ENCODE data around the gene CDH18. TPM values are rescaled to one million over a fixed set of nuclear protein-coding genes. Genes with fewer than 3 reads are reported as not detected.

CDH18 gene
- total RNA-seq, 2 experiments from 2014 or later: not detected

GRCh38 chr5:19802686-19803085, 185.3 kb downstream of the CDH18 start:
- no peak overlapping the region for H3K4me2 ChIP-seq (ENCODE audit: low read length)
- TF ChIP-seq, protein P1, sequence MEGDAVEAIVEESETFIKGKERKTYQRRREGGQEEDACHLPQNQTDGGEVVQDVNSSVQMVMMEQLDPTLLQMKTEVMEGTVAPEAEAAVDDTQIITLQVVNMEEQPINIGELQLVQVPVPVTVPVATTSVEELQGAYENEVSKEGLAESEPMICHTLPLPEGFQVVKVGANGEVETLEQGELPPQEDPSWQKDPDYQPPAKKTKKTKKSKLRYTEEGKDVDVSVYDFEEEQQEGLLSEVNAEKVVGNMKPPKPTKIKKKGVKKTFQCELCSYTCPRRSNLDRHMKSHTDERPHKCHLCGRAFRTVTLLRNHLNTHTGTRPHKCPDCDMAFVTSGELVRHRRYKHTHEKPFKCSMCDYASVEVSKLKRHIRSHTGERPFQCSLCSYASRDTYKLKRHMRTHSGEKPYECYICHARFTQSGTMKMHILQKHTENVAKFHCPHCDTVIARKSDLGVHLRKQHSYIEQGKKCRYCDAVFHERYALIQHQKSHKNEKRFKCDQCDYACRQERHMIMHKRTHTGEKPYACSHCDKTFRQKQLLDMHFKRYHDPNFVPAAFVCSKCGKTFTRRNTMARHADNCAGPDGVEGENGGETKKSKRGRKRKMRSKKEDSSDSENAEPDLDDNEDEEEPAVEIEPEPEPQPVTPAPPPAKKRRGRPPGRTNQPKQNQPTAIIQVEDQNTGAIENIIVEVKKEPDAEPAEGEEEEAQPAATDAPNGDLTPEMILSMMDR (conservative IDR thresholded peaks at IDR 0.05; ENCODE audit: low read length): no peak
- no peak for TF ChIP-seq EZH2phosphoT487 (IDR thresholded peaks at IDR 0.05; ENCODE audit: borderline replicate concordance, low read depth, low read length)
- no peak overlapping the region for H3K27ac ChIP-seq (ENCODE audit: low read depth, low read length, poor library complexity, severe bottlenecking)
- no peaks in the 10 kb centered on the region for H3K79me2 ChIP-seq (ENCODE audit: insufficient read depth, low read depth, low read length)
- intact Hi-C loops (cut with micrococcal nuclease; ENCODE audit: unreplicated experiment): no loop called here
- no peak for DNase-seq (ENCODE audit: low spot score)
- H3K4me3 ChIP-seq (ENCODE audit: low read depth, low read length, poor library complexity, severe bottlenecking): no peak overlapping the region
- H3K9me3 ChIP-seq (ENCODE audit: low read length): no peaks in the 10 kb centered on the region
- H2AFZ ChIP-seq (ENCODE audit: low read length): no peak overlapping the region
- no peaks in the 10 kb centered on the region for H3K4me1 ChIP-seq (ENCODE audit: insufficient read depth, low read length, poor library complexity, severe bottlenecking)
- ChIA-PET CTCF (ENCODE audit: unreplicated experiment) (no interaction called here), POLR2A (no interaction called here)
- no peaks in the 10 kb centered on the region for H4K20me1 ChIP-seq (ENCODE audit: insufficient read depth, low read length)
- no TSS peak for BruUV-seq (replicated peaks)
- H3K9me2 ChIP-seq (ENCODE audit: insufficient read depth, low read length): no peaks in the 10 kb centered on the region
- no peaks in the 10 kb centered on the region for H3K36me3 ChIP-seq (ENCODE audit: insufficient read depth, low read length)

DNA sequence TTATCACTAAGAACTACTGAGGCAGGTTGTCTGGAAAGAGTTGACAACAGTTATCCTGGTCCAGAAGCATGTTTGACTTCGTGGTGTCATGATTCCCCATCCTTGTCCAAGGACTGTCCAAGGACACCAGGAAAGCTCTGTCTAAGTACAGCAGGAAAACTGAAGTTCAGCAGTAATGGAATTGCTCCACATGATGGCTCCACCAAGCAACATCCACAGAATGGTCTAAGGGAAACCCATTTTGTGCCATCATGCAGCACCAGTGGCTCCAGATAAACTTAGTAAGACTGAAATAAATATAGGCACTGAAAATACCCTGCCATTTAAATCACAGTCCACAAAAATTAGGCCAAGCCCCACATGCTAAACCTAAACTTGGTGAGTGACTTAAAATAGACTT, 192.8 kb downstream of the CDH18 start:
- DNase-seq (ENCODE audit: low spot score): no peak
- no peaks in the 10 kb centered on the region for H3K79me2 ChIP-seq (ENCODE audit: insufficient read depth, low read depth, low read length)
- POLR2A ChIA-PET: no interaction called here
- no peaks in the 10 kb centered on the region for H3K36me3 ChIP-seq (ENCODE audit: insufficient read depth, low read length)
- H3K4me3 ChIP-seq (ENCODE audit: low read depth, low read length, poor library complexity, severe bottlenecking): no peak overlapping the region
- no peak overlapping the region for H3K4me2 ChIP-seq (ENCODE audit: low read length)
- no peaks in the 10 kb centered on the region for H3K9me2 ChIP-seq (ENCODE audit: insufficient read depth, low read length)
- CTCF ChIA-PET (ENCODE audit: unreplicated experiment): no interaction called here
- TF ChIP-seq EZH2phosphoT487 (IDR thresholded peaks at IDR 0.05; ENCODE audit: borderline replicate concordance, low read depth, low read length): no peak
- TF ChIP-seq, protein P1 (conservative IDR thresholded peaks at IDR 0.05; ENCODE audit: low read length): no peak
- no peak overlapping the region for H3K27ac ChIP-seq (ENCODE audit: low read depth, low read length, poor library complexity, severe bottlenecking)
- no peaks in the 10 kb centered on the region for H4K20me1 ChIP-seq (ENCODE audit: insufficient read depth, low read length)
- no peaks in the 10 kb centered on the region for H3K9me3 ChIP-seq (ENCODE audit: low read length)
- no peak overlapping the region for H2AFZ ChIP-seq (ENCODE audit: low read length)
- intact Hi-C loops (cut with micrococcal nuclease; ENCODE audit: unreplicated experiment): no loop called here
- H3K4me1 ChIP-seq (ENCODE audit: insufficient read depth, low read length, poor library complexity, severe bottlenecking): no peaks in the 10 kb centered on the region
- no TSS peak for BruUV-seq (replicated peaks)

GRCh38 chr5:19790829-19791466, 197.1 kb downstream of the CDH18 start:
- CTCF ChIA-PET (ENCODE audit: unreplicated experiment): no interaction called here

More at GRCh38 chr5:19790829-19791466, 197.1 kb downstream of the CDH18 start:
- Histone ChIP-seq H3K9me2 (ENCODE audit: insufficient read depth, low read length) (no peaks in the 10 kb centered on the region), H3K4me3 (ENCODE audit: low read depth, low read length, poor library complexity, severe bottlenecking) (no peak overlapping the region), H3K36me3 (ENCODE audit: insufficient read depth, low read length) (no peaks in the 10 kb centered on the region), H3K4me2 (ENCODE audit: low read length) (no peak overlapping the region), H4K20me1 (ENCODE audit: insufficient read depth, low read length) (no peaks in the 10 kb centered on the region), H3K79me2 (ENCODE audit: insufficient read depth, low read depth, low read length) (no peaks in the 10 kb centered on the region), H2AFZ (ENCODE audit: low read length) (no peak overlapping the region), H3K9me3 (ENCODE audit: low read length) (no peaks in the 10 kb centered on the region), H3K4me1 (ENCODE audit: insufficient read depth, low read length, poor library complexity, severe bottlenecking) (no peaks in the 10 kb centered on the region), H3K27ac (ENCODE audit: low read depth, low read length, poor library complexity, severe bottlenecking) (no peak overlapping the region)
- no TSS peak for BruUV-seq (replicated peaks)
- no peak for DNase-seq (ENCODE audit: low spot score)
- intact Hi-C loops (cut with micrococcal nuclease; ENCODE audit: unreplicated experiment): no loop called here
- POLR2A ChIA-PET: no interaction called here
- TF ChIP-seq, protein P1 (conservative IDR thresholded peaks at IDR 0.05; ENCODE audit: low read length): no peak
- TF ChIP-seq EZH2phosphoT487 (IDR thresholded peaks at IDR 0.05; ENCODE audit: borderline replicate concordance, low read depth, low read length): no peak
